ENCODE measurements around the gene RAD51.

Gene RAD51

GRCh38 chr15:40763801-40764628 is 69.0 kb downstream of the RAD51 start, which contains the start of gene GCHFR:
TSS of gene GCHFR (plus strand) at chr15:40764068. CDS start at chr15:40764181, 113 bp downstream.
- peak; percentile 77 for DNase-seq

GRCh38 chr15:40764629-40765103 is 69.7 kb downstream of the RAD51 start:
- DNase-seq, result no peak

- no peak for DNase-seq
Observed at GRCh38 chr15:40766194-40766815, 71.3 kb downstream of the RAD51 start.

- no peak for DNase-seq
Observed at GRCh38 chr15:40766906-40767837, 72.2 kb downstream of the RAD51 start.

- no peak for DNase-seq
Observed at GRCh38 chr15:40767838-40768500, 73.0 kb downstream of the RAD51 start.

GRCh38 chr15:40768521-40769273 is 73.7 kb downstream of the RAD51 start:
- no peak for DNase-seq

- no peak for DNase-seq
Observed at GRCh38 chr15:40769274-40770146, 74.5 kb downstream of the RAD51 start, which contains the start of gene C15orf62. TSS of gene C15orf62 (plus strand) at chr15:40769980. CDS start at chr15:40770496, 516 bp downstream.

GRCh38 chr15:40770147-40770721 is 75.3 kb downstream of the RAD51 start:
- no peak for DNase-seq

GRCh38 chr15:40771242-40771641 is 76.3 kb downstream of the RAD51 start:
- DNase-seq, result no peak

- DNase-seq, result no peak
Observed at GRCh38 chr15:40772014-40772413, 77.0 kb downstream of the RAD51 start.

- no peak for DNase-seq
Observed at GRCh38 chr15:40773496-40773895, 78.5 kb downstream of the RAD51 start.

GRCh38 chr15:40773902-40774301 is 78.9 kb downstream of the RAD51 start:
- DNase-seq, result no peak

GRCh38 chr15:40775007-40775406 is 80.0 kb downstream of the RAD51 start:
- no peak for DNase-seq

GRCh38 chr15:40775740-40776536 is 81.0 kb downstream of the RAD51 start:
- no peak for DNase-seq

GRCh38 chr15:40776537-40777141 is 81.7 kb downstream of the RAD51 start:
- DNase-seq, result no peak

Measured in 8988T (cell line).